Adrenal gland (tissue), 5 donors: ENCODE measurements around the gene PCSK1N.

ENCODE experiments used
- CTCF ChIP-seq, 6 experiments: fragments of 450-650 bp in 4 of 6; fragments of 200-600 bp in 2 of 6; sonication (generic) in 1 of 6; IDR thresholded peaks; 1 replicate in 5 of 6; 2 replicates in 1 of 6; pipeline versions ENCODE4 v1.5.1 to v1.8.0; 2016 to 2021; ENCODE audit warnings: antibody characterized with exemption in 6 of 6, mild to moderate bottlenecking in 2 of 6, moderate library complexity in 1 of 6
- POLR2A ChIP-seq, 2 donors: fragments of 450-650 bp; IDR thresholded peaks; one replicate each; pipeline ENCODE4 v1.6.1; 2017; ENCODE audit warnings: antibody characterized with exemption in 2 of 2, mild to moderate bottlenecking in 2 of 2, moderate library complexity in 1 of 2
- donor health status: DM: no; HTN: no; CAD: no.

DNA sequence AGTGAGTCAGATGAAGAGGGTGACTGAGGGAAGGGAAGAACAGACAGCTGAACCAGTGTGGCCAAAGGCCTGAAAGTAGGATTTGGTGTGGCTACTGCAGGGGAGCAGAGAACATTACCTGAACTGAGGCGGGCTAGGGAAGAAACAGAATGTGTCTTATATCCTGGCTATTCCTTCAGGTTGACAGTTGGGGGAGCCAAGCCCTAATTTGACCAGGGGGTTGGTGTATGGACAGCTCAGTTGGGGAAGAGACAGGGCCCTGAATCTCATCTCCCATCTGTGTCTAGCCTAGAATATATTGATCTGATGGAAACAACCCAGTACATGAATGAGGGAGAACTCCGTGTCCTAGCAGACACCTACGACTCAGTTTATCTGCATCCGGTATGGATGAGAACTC is 29.3 kb downstream of the PCSK1N start:
- no peak for TF ChIP-seq CTCF (IDR thresholded peaks at IDR 0.05)
- TF ChIP-seq POLR2A (IDR thresholded peaks at IDR 0.05) = no peak
